GM21529 (cell line): ENCODE results near the gene C10orf90.

Source experiments
- ATAC-seq: cut with Tn5 transposase; IDR thresholded peaks from one replicate; pipeline ENCODE4 v1.9.1; 2021; ENCODE audit not compliant: unreplicated experiment

Gene C10orf90

GRCh38 chr10:126375926-126376554 lies 294.5 kb downstream of the C10orf90 start:
- ATAC-seq = no peak

- ATAC-seq = no peak
These were observed 295.2 kb downstream of the C10orf90 start for GRCh38 chr10:126375299-126375698.
